IMR-90 (cell line): ENCODE measurements around the gene ERC2. TPM values are rescaled to one million over a fixed set of nuclear protein-coding genes. Genes with fewer than 3 reads are reported as not detected.

Experiments
- ATAC-seq: fragments of 200-7000 bp; cut with Tn5 transposase; 2 replicates; pipeline ENCODE4 v1.9.1; 2020; ENCODE audit warnings: low read depth, mild to moderate bottlenecking, moderate library complexity
- BruUV-seq: library from RNA; stranded (reverse); fragments of 400-500 nt; replicated peaks from 2 replicates; lab custom pipeline; 2021; lab: Mats Ljungman, UMichigan
- CTCF ChIA-PET: fragments of 300-600 bp; formaldehyde crosslinking; extraction: SDS; loops from one replicate; lab custom pipeline; 2021; ENCODE audit warnings: antibody characterized with exemption; lab: Yijun Ruan, JAX
- POLR2A ChIA-PET: fragments of 300-600 bp; sonication (Branson Sonifier 250); formaldehyde crosslinking; loops from one replicate; lab custom pipeline; 2022; ENCODE audit warnings: antibody characterized with exemption; ENCODE audit not compliant: unreplicated experiment; lab: Charles Lee
- DNase-seq: peaks from one replicate; pipeline ENCODE4 v3.0.0; 2013
- H2AFZ ChIP-seq: replicated peaks from 2 replicates; pipeline ENCODE3; 2013; ENCODE audit warnings: low read length, mild to moderate bottlenecking; ENCODE audit not compliant: poor library complexity
- H2AK5ac ChIP-seq: 2 replicates; pipeline ENCODE4 v1.6.1; 2013; ENCODE audit warnings: low read depth, low read length, inconsistent platforms
- H2AK9ac ChIP-seq: replicated peaks from 2 replicates; pipeline ENCODE3; 2013; ENCODE audit warnings: mild to moderate bottlenecking, low read depth, low read length, moderate library complexity; ENCODE audit not compliant: poor library complexity
- H2BK120ac ChIP-seq: 2 replicates; pipeline ENCODE4 v1.6.1; 2013; ENCODE audit warnings: low read depth, low read length, inconsistent platforms
- H2BK15ac ChIP-seq: 3 replicates; pipeline ENCODE4 v1.6.1; 2013; ENCODE audit warnings: low read depth, low read length, inconsistent platforms
- H2BK20ac ChIP-seq: 2 replicates; pipeline ENCODE4 v1.6.1; 2013; ENCODE audit warnings: low read depth, mild to moderate bottlenecking, inconsistent platforms, low read length, moderate library complexity
- H2BK5ac ChIP-seq: 2 replicates; pipeline ENCODE4 v1.6.1; 2013; ENCODE audit warnings: mild to moderate bottlenecking, low read depth, low read length, inconsistent platforms; ENCODE audit not compliant: poor library complexity, severe bottlenecking
- H3K14ac ChIP-seq: replicated peaks from 2 replicates; pipeline ENCODE4 v1.6.1; 2013; ENCODE audit warnings: low read depth, low read length, inconsistent platforms
- H3K18ac ChIP-seq: 2 replicates; pipeline ENCODE4 v1.6.1; 2013; ENCODE audit warnings: low read depth, low read length, control low read depth
- H3K23ac ChIP-seq: 2 replicates; pipeline ENCODE4 v1.6.1; 2013; ENCODE audit warnings: low read depth, low read length, inconsistent platforms
- H3K27ac ChIP-seq: 2 replicates; pipeline ENCODE4 v1.5.1; 2013; ENCODE audit warnings: mild to moderate bottlenecking, control low read depth, low read length; ENCODE audit not compliant: insufficient read depth
- H3K27me3 ChIP-seq: 2 replicates; pipeline ENCODE4 v1.6.1; 2013; ENCODE audit warnings: low read length; ENCODE audit not compliant: control insufficient read depth, insufficient read depth
- H3K36me3 ChIP-seq: 2 replicates; pipeline ENCODE4 v1.6.1; 2013; ENCODE audit warnings: low read length, mixed read lengths; ENCODE audit not compliant: control insufficient read depth, insufficient read depth
- H3K4ac ChIP-seq: 2 replicates; pipeline ENCODE4 v1.6.1; 2013; ENCODE audit warnings: low read depth, low read length, inconsistent platforms
- H3K4me1 ChIP-seq: 2 replicates; pipeline ENCODE4 v1.6.1; 2013; ENCODE audit warnings: low read length, mixed read lengths; ENCODE audit not compliant: control insufficient read depth, insufficient read depth
- H3K4me2 ChIP-seq: 2 replicates; pipeline ENCODE4 v1.6.1; 2013; ENCODE audit warnings: low read depth, mild to moderate bottlenecking, control low read depth, low read length, moderate library complexity
- H3K4me3 ChIP-seq: 2 replicates; pipeline ENCODE4 v1.5.1; 2013; ENCODE audit warnings: low read depth, mild to moderate bottlenecking, control low read depth, low read length, moderate library complexity; ENCODE audit not compliant: insufficient read depth
- H3K56ac ChIP-seq: 2 replicates; pipeline ENCODE4 v1.6.1; 2013; ENCODE audit warnings: low read length, inconsistent platforms; ENCODE audit not compliant: insufficient read depth; ENCODE audit errors: extremely low read depth
- H3K79me1 ChIP-seq, 2 experiments: 2 replicates each; pipeline ENCODE4 v1.6.1; 2013; ENCODE audit warnings: low read length in 2 of 2, inconsistent platforms in 1 of 2, low read depth in 1 of 2
- H3K9ac ChIP-seq: 2 replicates; pipeline ENCODE4 v1.6.1; 2013; ENCODE audit warnings: low read depth, low read length, control low read depth
- H3K9me1 ChIP-seq: 2 replicates; pipeline ENCODE4 v1.6.1; 2013; ENCODE audit warnings: low read length, inconsistent platforms; ENCODE audit not compliant: insufficient read depth
- H3K9me3 ChIP-seq: 2 replicates; pipeline ENCODE4 v1.6.1; 2013; ENCODE audit warnings: low read length; ENCODE audit not compliant: control insufficient read depth, insufficient read depth
- H4K20me1 ChIP-seq: 2 replicates; pipeline ENCODE4 v1.6.1; 2013; ENCODE audit warnings: low read length, inconsistent platforms; ENCODE audit not compliant: insufficient read depth
- H4K5ac ChIP-seq: 2 replicates; pipeline ENCODE4 v1.6.1; 2013; ENCODE audit warnings: mild to moderate bottlenecking, low read depth, low read length, control low read depth
- H4K8ac ChIP-seq, 2 experiments: 2 replicates each; pipeline ENCODE4 v1.6.1; 2013; ENCODE audit warnings: low read depth in 2 of 2, low read length in 2 of 2, control low read depth in 1 of 2, inconsistent platforms in 1 of 2
- H4K91ac ChIP-seq: 2 replicates; pipeline ENCODE4 v1.6.1; 2013; ENCODE audit warnings: low read depth, low read length, inconsistent platforms; ENCODE audit not compliant: insufficient read depth
- FOS ChIP-seq: fragments of 150-350 bp; IDR thresholded peaks from 2 replicates; pipeline ENCODE4 v1.6.1; 2016; ENCODE audit warnings: low read depth, low read length
- dilution Hi-C: fragments of 300-500 bp; cut with HindIII; formaldehyde crosslinking; loops from one replicate; pipeline ENCODE4 v1.14.3; 2018; ENCODE audit warnings: low sequenced_read_pairs; ENCODE audit not compliant: unreplicated experiment
- in situ Hi-C: fragments of 300-500 bp; cut with MboI; formaldehyde crosslinking; loops from 3 replicates; pipeline ENCODE4 v1.14.3; 2019; ENCODE audit warnings: low sequenced_read_pairs, inconsistent platforms, mixed read lengths
- intact Hi-C: fragments of 100-400 bp; cut with micrococcal nuclease; formaldehyde crosslinking; loops from 2 replicates; pipeline ENCODE4 v1.10.0; 2022
- polyA plus RNA-seq, 3 experiments: library from polyadenylated mRNA; depleted of rRNA; stranded (reverse); fragments of >200 nt; gene quantifications; 2 replicates each; pipeline ENCODE4 v1.2.3, GENCODE V29; 2012; ENCODE audit warnings: low replicate concordance in 1 of 3
- total RNA-seq: library from RNA; depleted of rRNA; stranded (reverse); fragments of >200 nt; gene quantifications from 2 replicates; pipeline ENCODE4 v1.2.3, GENCODE V29; 2012

ERC2 gene
- total and polyA plus RNA-seq, 2 of the 4 experiments (the other 2 are of a cell fraction): 0.17 to 0.18 TPM

- dilution Hi-C loops: no loop called here
- Histone ChIP-seq H3K27ac (no peak overlapping the region), H2AK5ac (no peak overlapping the region), H3K56ac (no peak overlapping the region), H3K27me3 (no peaks in the 10 kb centered on the region), H2BK5ac (no peak overlapping the region), H2BK15ac (no peak overlapping the region), H3K4ac (no peak overlapping the region), H2BK20ac (no peak overlapping the region), H3K36me3 (no peaks in the 10 kb centered on the region), H3K4me1 (no peaks in the 10 kb centered on the region), H3K9me1 (no peaks in the 10 kb centered on the region), H3K18ac (no peak overlapping the region), H2BK120ac (no peak overlapping the region), H2AK9ac (no peak overlapping the region), H3K9ac (no peak overlapping the region), H3K4me2 (no peak overlapping the region), H3K9me3 (no peaks in the 10 kb centered on the region), H3K23ac (no peak overlapping the region), H4K8ac (no peak overlapping the region), H3K79me1 (no peaks in the 10 kb centered on the region), H4K91ac (no peak overlapping the region), H3K4me3 (no peak overlapping the region), H4K5ac (no peak overlapping the region), H2AFZ (no peak overlapping the region), H3K14ac (no peak overlapping the region), H4K20me1 (no peaks in the 10 kb centered on the region)
- CTCF ChIA-PET: no interaction called here
- in situ Hi-C loops: no loop called here
- no peak for ATAC-seq
- POLR2A ChIA-PET: no interaction called here
- BruUV-seq: no TSS peak
- no peak for TF ChIP-seq FOS
- intact Hi-C loops: no loop called here
- no peak for DNase-seq
Measured at GRCh38 chr3:56192001-56192400, 276.3 kb downstream of the ERC2 start.
